ENCODE results near the gene CEP89. TPM values are rescaled to one million over a fixed set of nuclear protein-coding genes. Genes with fewer than 3 reads are reported as not detected.

Gene CEP89
- total and polyA plus RNA-seq, 2 of the 4 experiments (the other 2 are of a cell fraction): 7.2 to 17.4 TPM

DNA sequence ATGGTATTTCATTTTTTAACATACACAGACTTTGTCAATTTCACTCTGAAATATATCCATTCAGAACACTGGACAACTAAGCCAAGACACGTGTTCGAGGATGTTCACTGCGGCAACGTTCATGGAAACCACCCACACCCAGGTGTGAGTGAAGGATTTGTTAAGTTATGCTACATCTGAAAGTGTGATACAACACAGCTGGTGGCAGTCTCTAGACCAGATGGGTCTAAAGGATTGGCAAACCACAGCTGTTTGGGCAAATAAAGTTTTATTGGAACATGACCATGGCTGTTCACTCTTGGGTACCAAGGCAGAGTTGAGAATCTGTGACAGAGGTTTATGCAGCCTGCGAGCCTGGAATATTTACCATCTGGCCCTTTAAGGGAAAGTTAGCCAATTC, 114.2 kb downstream of the CEP89 start:
- no peak overlapping the region for H4K91ac ChIP-seq (ENCODE audit: insufficient read depth, low read depth, low read length)
- no peaks in the 10 kb centered on the region for H3K79me1 ChIP-seq (ENCODE audit: low read depth in 1 of 2, low read length in 2 of 2)
- H4K20me1 ChIP-seq (ENCODE audit: insufficient read depth, low read length): no peaks in the 10 kb centered on the region
- ChIA-PET POLR2A (ENCODE audit: unreplicated experiment) (no interaction called here), CTCF (no interaction called here)
- no peak overlapping the region for H3K18ac ChIP-seq (ENCODE audit: low read depth, low read length)
- H2BK15ac ChIP-seq (ENCODE audit: low read depth, low read length): no peak overlapping the region
- H2AK5ac ChIP-seq (ENCODE audit: low read depth, low read length): no peak overlapping the region
- TF ChIP-seq, protein P1, sequence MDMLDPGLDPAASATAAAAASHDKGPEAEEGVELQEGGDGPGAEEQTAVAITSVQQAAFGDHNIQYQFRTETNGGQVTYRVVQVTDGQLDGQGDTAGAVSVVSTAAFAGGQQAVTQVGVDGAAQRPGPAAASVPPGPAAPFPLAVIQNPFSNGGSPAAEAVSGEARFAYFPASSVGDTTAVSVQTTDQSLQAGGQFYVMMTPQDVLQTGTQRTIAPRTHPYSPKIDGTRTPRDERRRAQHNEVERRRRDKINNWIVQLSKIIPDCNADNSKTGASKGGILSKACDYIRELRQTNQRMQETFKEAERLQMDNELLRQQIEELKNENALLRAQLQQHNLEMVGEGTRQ (IDR thresholded peaks at IDR 0.05; ENCODE audit: low read depth, low read length): no peak
- no peak for TF ChIP-seq CHD1 (IDR thresholded peaks at IDR 0.05; ENCODE audit: low read depth, low read length)
- TF ChIP-seq BHLHE40 (IDR thresholded peaks at IDR 0.05; ENCODE audit: low read depth, low read length): no peak
- TF ChIP-seq FOS (IDR thresholded peaks at IDR 0.05; ENCODE audit: low read depth, low read length): no peak
- TF ChIP-seq, protein P2, sequence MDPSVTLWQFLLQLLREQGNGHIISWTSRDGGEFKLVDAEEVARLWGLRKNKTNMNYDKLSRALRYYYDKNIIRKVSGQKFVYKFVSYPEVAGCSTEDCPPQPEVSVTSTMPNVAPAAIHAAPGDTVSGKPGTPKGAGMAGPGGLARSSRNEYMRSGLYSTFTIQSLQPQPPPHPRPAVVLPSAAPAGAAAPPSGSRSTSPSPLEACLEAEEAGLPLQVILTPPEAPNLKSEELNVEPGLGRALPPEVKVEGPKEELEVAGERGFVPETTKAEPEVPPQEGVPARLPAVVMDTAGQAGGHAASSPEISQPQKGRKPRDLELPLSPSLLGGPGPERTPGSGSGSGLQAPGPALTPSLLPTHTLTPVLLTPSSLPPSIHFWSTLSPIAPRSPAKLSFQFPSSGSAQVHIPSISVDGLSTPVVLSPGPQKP (IDR thresholded peaks at IDR 0.05; ENCODE audit: borderline replicate concordance, low read depth, low read length): no peak
- no peak for TF ChIP-seq MXI1 (IDR thresholded peaks at IDR 0.05; ENCODE audit: borderline replicate concordance, low read depth, low read length)
- no peak for TF ChIP-seq RAD21 (IDR thresholded peaks at IDR 0.05; ENCODE audit: low read length)
- TF ChIP-seq RCOR1 (IDR thresholded peaks at IDR 0.05; ENCODE audit: insufficient replicate concordance, low read length): no peak
- no peak for TF ChIP-seq SMC3 (IDR thresholded peaks at IDR 0.05; ENCODE audit: low read depth, low read length)
- no peak for TF ChIP-seq MAFK (IDR thresholded peaks at IDR 0.05; ENCODE audit: low read depth, low read length)
- TF ChIP-seq RFX5 (IDR thresholded peaks at IDR 0.05; ENCODE audit: low read depth, low read length): no peak
- TF ChIP-seq CEBPB (IDR thresholded peaks at IDR 0.05; ENCODE audit: low read depth, low read length): no peak
- TF ChIP-seq POLR2A (IDR thresholded peaks at IDR 0.05; ENCODE audit: low read depth, low read length): no peak
- TF ChIP-seq, protein P3, sequence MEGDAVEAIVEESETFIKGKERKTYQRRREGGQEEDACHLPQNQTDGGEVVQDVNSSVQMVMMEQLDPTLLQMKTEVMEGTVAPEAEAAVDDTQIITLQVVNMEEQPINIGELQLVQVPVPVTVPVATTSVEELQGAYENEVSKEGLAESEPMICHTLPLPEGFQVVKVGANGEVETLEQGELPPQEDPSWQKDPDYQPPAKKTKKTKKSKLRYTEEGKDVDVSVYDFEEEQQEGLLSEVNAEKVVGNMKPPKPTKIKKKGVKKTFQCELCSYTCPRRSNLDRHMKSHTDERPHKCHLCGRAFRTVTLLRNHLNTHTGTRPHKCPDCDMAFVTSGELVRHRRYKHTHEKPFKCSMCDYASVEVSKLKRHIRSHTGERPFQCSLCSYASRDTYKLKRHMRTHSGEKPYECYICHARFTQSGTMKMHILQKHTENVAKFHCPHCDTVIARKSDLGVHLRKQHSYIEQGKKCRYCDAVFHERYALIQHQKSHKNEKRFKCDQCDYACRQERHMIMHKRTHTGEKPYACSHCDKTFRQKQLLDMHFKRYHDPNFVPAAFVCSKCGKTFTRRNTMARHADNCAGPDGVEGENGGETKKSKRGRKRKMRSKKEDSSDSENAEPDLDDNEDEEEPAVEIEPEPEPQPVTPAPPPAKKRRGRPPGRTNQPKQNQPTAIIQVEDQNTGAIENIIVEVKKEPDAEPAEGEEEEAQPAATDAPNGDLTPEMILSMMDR (conservative IDR thresholded peaks at IDR 0.05; ENCODE audit: low read depth, low read length): no peak
- no peak for TF ChIP-seq NFE2L2 (IDR thresholded peaks at IDR 0.05; ENCODE audit: low read depth, low read length)
- no peak for TF ChIP-seq MAZ (IDR thresholded peaks at IDR 0.05; ENCODE audit: borderline replicate concordance, low read depth, low read length)
- H3K4ac ChIP-seq (ENCODE audit: low read depth, low read length): no peak overlapping the region
- no peak overlapping the region for H3K27ac ChIP-seq (ENCODE audit: insufficient read depth, low read length)
- no peak overlapping the region for H2AFZ ChIP-seq (replicated peaks; ENCODE audit: low read length, poor library complexity)
- no peak overlapping the region for H4K5ac ChIP-seq (ENCODE audit: low read depth, low read length)
- no peak overlapping the region for H3K4me2 ChIP-seq (ENCODE audit: low read depth, low read length)
- no peaks in the 10 kb centered on the region for H3K27me3 ChIP-seq (ENCODE audit: control insufficient read depth, insufficient read depth, low read length)
- H4K8ac ChIP-seq (ENCODE audit: low read depth in 2 of 2, low read length in 2 of 2): no peak overlapping the region
- H2BK120ac ChIP-seq (ENCODE audit: low read depth, low read length): no peak overlapping the region
- H3K9ac ChIP-seq (ENCODE audit: low read depth, low read length): no peak overlapping the region
- no TSS peak for BruUV-seq (replicated peaks)
- no peaks in the 10 kb centered on the region for H3K9me1 ChIP-seq (ENCODE audit: insufficient read depth, low read length)
- no peak overlapping the region for H3K4me3 ChIP-seq (ENCODE audit: insufficient read depth, low read depth, low read length)
- H3K14ac ChIP-seq (replicated peaks; ENCODE audit: low read depth, low read length): no peak overlapping the region
- H2BK5ac ChIP-seq (ENCODE audit: low read depth, low read length, poor library complexity, severe bottlenecking): no peak overlapping the region
- intact Hi-C loops (cut with micrococcal nuclease) (no loop called here), in situ Hi-C loops (cut with MboI; ENCODE audit: low sequenced_read_pairs) (no loop called here), dilution Hi-C loops (cut with HindIII; ENCODE audit: low sequenced_read_pairs, unreplicated experiment) (no loop called here)
- H3K36me3 ChIP-seq (ENCODE audit: control insufficient read depth, insufficient read depth, low read length): no peaks in the 10 kb centered on the region
- no peak overlapping the region for H3K56ac ChIP-seq (ENCODE audit: extremely low read depth, insufficient read depth, low read length)
- WGBS, 2 experiments (ENCODE audit: extremely low coverage in 2 of 2, insufficient read length in 1 of 2): no CpG with 5 or more reads among the region's 5 CpGs
- no peaks in the 10 kb centered on the region for H3K9me3 ChIP-seq (ENCODE audit: control insufficient read depth, insufficient read depth, low read length)
- no peak overlapping the region for H2AK9ac ChIP-seq (replicated peaks; ENCODE audit: low read depth, low read length, poor library complexity)
- DNase-seq (no peak), ATAC-seq (ENCODE audit: low read depth) (no peak)
- no peak overlapping the region for H2BK20ac ChIP-seq (ENCODE audit: low read depth, low read length)
- no peak overlapping the region for H3K23ac ChIP-seq (ENCODE audit: low read depth, low read length)
- H3K4me1 ChIP-seq (ENCODE audit: control insufficient read depth, insufficient read depth, low read length): no peaks in the 10 kb centered on the region

Data from IMR-90 (cell line).